Transverse colon (tissue), 4 donors: ENCODE measurements around the gene VPS26C. TPM values are rescaled to one million over a fixed set of nuclear protein-coding genes. Genes with fewer than 3 reads are reported as not detected.

Experiments
- DNase-seq: peaks from one replicate; pipeline ENCODE4 v3.0.0-alpha.2; 2019
- H3K27ac ChIP-seq, 4 donors: fragments of 200-600 bp; sonication (generic); 2 replicates each; pipeline ENCODE4 v1.5.1; 2016 to 2018; ENCODE audit warnings: inconsistent platforms in 4 of 4
- H3K27me3 ChIP-seq: fragments of 200-600 bp; sonication (generic); 2 replicates; pipeline ENCODE4 v1.5.1; 2017; ENCODE audit warnings: inconsistent platforms
- H3K36me3 ChIP-seq, 4 donors: fragments of 200-600 bp; sonication (generic); 2 replicates each; pipeline ENCODE4 v1.5.1; 2017 to 2019; ENCODE audit warnings: inconsistent platforms in 4 of 4
- H3K4me1 ChIP-seq, 4 donors: fragments of 200-600 bp; sonication (generic); 2 replicates each; pipeline ENCODE4 v1.5.1; 2017 to 2020; ENCODE audit warnings: inconsistent platforms in 4 of 4
- H3K4me3 ChIP-seq, 4 donors: fragments of 200-600 bp; sonication (generic); 1 replicate in 1 of 4; 2 replicates in 3 of 4; pipeline versions ENCODE4 v1.5.1 to v1.6.1; 2017 to 2019; ENCODE audit warnings: inconsistent platforms in 4 of 4
- H3K9me3 ChIP-seq, 2 donors: fragments of 200-600 bp; sonication (generic); 2 replicates each; pipeline ENCODE4 v1.5.1; 2017 to 2019; ENCODE audit warnings: inconsistent platforms in 2 of 2
- CTCF ChIP-seq, 5 experiments: fragments of 200-600 bp in 3 of 5; fragments of 450-650 bp in 2 of 5; sonication (generic) in 3 of 5; IDR thresholded peaks; 1 replicate in 2 of 5; 2 replicates in 3 of 5; pipeline ENCODE4 v1.5.1; 2016 to 2017; ENCODE audit warnings: antibody characterized with exemption in 5 of 5, inconsistent platforms in 3 of 5, mild to moderate bottlenecking in 2 of 5, moderate library complexity in 1 of 5
- EP300 ChIP-seq: sonication (generic); formaldehyde crosslinking; IDR thresholded peaks from one replicate; pipeline ENCODE4 v1.6.1; 2017; ENCODE audit warnings: antibody characterized with exemption, low read depth
- POLR2A ChIP-seq: fragments of 450-650 bp; IDR thresholded peaks from one replicate; pipeline ENCODE4 v1.6.1; 2016; ENCODE audit warnings: antibody characterized with exemption, mild to moderate bottlenecking, moderate library complexity
- POLR2AphosphoS5 ChIP-seq, 3 donors: sonication (generic); formaldehyde crosslinking; IDR thresholded peaks; one replicate each; pipeline ENCODE4 v1.6.1; 2016; ENCODE audit warnings: antibody characterized with exemption in 3 of 3
- WGBS, 2 donors: methylation state at CpG; one replicate each; pipeline ENCODE4 v1.1.5; 2018; ENCODE audit warnings: low coverage in 1 of 2; 5-methylcytosine and 5-hydroxymethylcytosine counted together
- in situ Hi-C, 4 donors: fragments of 200-750 bp; cut with MboI; loops; one replicate each; pipeline versions ENCODE4 v1.15.0 to v1.15.1; 2017; ENCODE audit warnings: low sequenced_read_pairs in 3 of 4, low pct_ligation_motif_present in 1 of 4, low pct_unique_long_range_greater_than_20kb in 1 of 4
- intact Hi-C: fragments of 100-400 bp; cut with DNase I; formaldehyde crosslinking; loops from one replicate; pipeline ENCODE4 v1.15.1; 2023; ENCODE audit warnings: low total_unique reads
- total RNA-seq, 4 donors: library from RNA; depleted of rRNA; stranded (reverse); fragments of >200 nt; gene quantifications; one replicate each; pipeline ENCODE4 v1.1.0, GENCODE V29; 2016

VPS26C gene
- total RNA-seq, 4 donors from 2014 or later: 86.5 to 146 (median 108) TPM

DNA sequence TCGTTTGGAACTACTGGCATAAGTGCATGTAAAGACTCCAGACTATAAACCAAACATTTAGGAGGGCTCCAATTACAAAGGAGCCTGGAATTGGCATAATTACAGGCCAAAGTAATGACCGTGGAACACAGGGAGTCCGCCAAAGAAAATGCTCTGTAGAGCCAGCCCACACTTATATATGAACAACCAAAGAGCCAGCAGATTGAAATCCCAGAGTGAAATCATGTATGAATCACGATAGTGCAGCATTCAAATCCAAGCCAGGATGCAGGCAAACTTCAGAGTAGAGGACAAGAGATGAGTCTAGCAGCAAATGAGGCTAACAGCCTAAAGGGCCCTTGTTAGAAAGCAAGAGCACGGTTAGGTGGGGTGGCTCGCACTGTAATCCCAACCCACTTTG lies 13.1 kb downstream of the VPS26C start:
- Histone ChIP-seq H3K4me3 (no peak overlapping the region), H3K27ac (no peak overlapping the region), H3K27me3 (no peaks in the 10 kb centered on the region), H3K9me3 (no peaks in the 10 kb centered on the region), H3K4me1 (peaks cover 0 to 18% (median 16%) of the 10 kb centered on the region in 4 donors), H3K36me3 (no peaks in the 10 kb centered on the region)
- 81 to 82% methylated on average over 6 of the region's 6 CpGs for WGBS, 2 donors
- intact Hi-C loops: no loop called here
- no peak for TF ChIP-seq POLR2AphosphoS5 (IDR thresholded peaks at IDR 0.05)
- no peak for TF ChIP-seq EP300
- TF ChIP-seq POLR2A: no peak
- no peak for TF ChIP-seq CTCF (IDR thresholded peaks at IDR 0.05)
- in situ Hi-C loops: loop anchor here in 2 of 4 donors (10.0 to 25.0 kb wide), 2 partner anchors 121 to 233 kb away; no protein-coding TSS in a partner anchor
- DNase-seq: no peak

GRCh38 chr21:37251294-37251634 lies 15.9 kb downstream of the VPS26C start:
- WGBS, 2 donors: 82 to 83% methylated on average over 2 of the region's 2 CpGs
- in situ Hi-C loops: loop anchor here in 2 of 4 donors (10.0 to 25.0 kb wide), 2 partner anchors 124 to 236 kb away; no protein-coding TSS in a partner anchor
- no peaks in the 10 kb centered on the region for H3K4me1 ChIP-seq

GRCh38 chr21:37249112-37249904 lies 17.8 kb downstream of the VPS26C start:
- intact Hi-C loops (no loop called here), in situ Hi-C loops (no loop called here)
- H3K27me3 ChIP-seq: no peaks in the 10 kb centered on the region
- H3K4me1 ChIP-seq: no peaks in the 10 kb centered on the region
- no peaks in the 10 kb centered on the region for H3K9me3 ChIP-seq
- H3K4me3 ChIP-seq: no peak overlapping the region
- no peak overlapping the region for H3K27ac ChIP-seq
- DNase-seq: no peak
- WGBS, 2 donors: 86 to 100% methylated on average over 1 to 3 of the region's 3 CpGs
- H3K36me3 ChIP-seq: no peaks in the 10 kb centered on the region
- no peak for TF ChIP-seq POLR2A
- no peak for TF ChIP-seq EP300
- TF ChIP-seq CTCF (IDR thresholded peaks at IDR 0.05): no peak
- TF ChIP-seq POLR2AphosphoS5 (IDR thresholded peaks at IDR 0.05): no peak

More at GRCh38 chr21:37251294-37251634, 15.9 kb downstream of the VPS26C start:
- Histone ChIP-seq H3K27me3 (no peaks in the 10 kb centered on the region), H3K9me3 (no peaks in the 10 kb centered on the region), H3K36me3 (no peaks in the 10 kb centered on the region), H3K27ac (no peak overlapping the region), H3K4me3 (no peak overlapping the region)
- intact Hi-C loops: no loop called here
- DNase-seq: no peak
- TF ChIP-seq EP300: no peak
- TF ChIP-seq CTCF (IDR thresholded peaks at IDR 0.05): no peak
- TF ChIP-seq POLR2AphosphoS5 (IDR thresholded peaks at IDR 0.05): no peak
- no peak for TF ChIP-seq POLR2A

- intact Hi-C loops: no loop called here
- no peak overlapping the region for H3K27ac ChIP-seq
- WGBS, 2 donors: 83 to 100% methylated on average over 1 of the region's 1 CpG
- DNase-seq: no peak
- TF ChIP-seq CTCF (IDR thresholded peaks at IDR 0.05): no peak
- TF ChIP-seq EP300: no peak
- TF ChIP-seq POLR2A: no peak
- TF ChIP-seq POLR2AphosphoS5 (IDR thresholded peaks at IDR 0.05): no peak
- in situ Hi-C loops: no loop called here
- no peaks in the 10 kb centered on the region for H3K9me3 ChIP-seq
- H3K36me3 ChIP-seq: no peaks in the 10 kb centered on the region
- H3K4me3 ChIP-seq: no peak overlapping the region
- H3K27me3 ChIP-seq: no peaks in the 10 kb centered on the region
- no peaks in the 10 kb centered on the region for H3K4me1 ChIP-seq
These were observed 18.8 kb downstream of the VPS26C start for GRCh38 chr21:37248298-37248697.
